ENCODE results near the gene RNASEH2A.

The RNASEH2A gene
- 0 to 0.18 (median 0.15) reads per million in 4 experiments for total RNA-seq

GRCh38 chr19:12806242-12807081, at the start of gene RNASEH2A:
Gene RNASEH2A (plus strand): TSS chr19:12806584. CDS start chr19:12806674, 90 bp downstream.
- peak; percentile 72 for DNase-seq

GRCh38 chr19:12757544-12758274, 48.7 kb upstream of the RNASEH2A start:
- DNase-seq, result peak; percentile 40

GRCh38 chr19:12759686-12760085, 46.7 kb upstream of the RNASEH2A start:
- no peak for DNase-seq

GRCh38 chr19:12763100-12763499, 43.3 kb upstream of the RNASEH2A start:
- DNase-seq, result no peak

- DNase-seq, result no peak
These were observed 41.7 kb upstream of the RNASEH2A start for GRCh38 chr19:12764698-12765097.

- peak; percentile 73 for DNase-seq
These were observed 40.3 kb upstream of the RNASEH2A start for GRCh38 chr19:12766051-12766521.

GRCh38 chr19:12767150-12767549, 39.2 kb upstream of the RNASEH2A start:
- no peak for DNase-seq

GRCh38 chr19:12767666-12768065, 38.7 kb upstream of the RNASEH2A start:
- no peak for DNase-seq

GRCh38 chr19:12769689-12770088, 36.7 kb upstream of the RNASEH2A start:
- peak; percentile 24 for DNase-seq

GRCh38 chr19:12770922-12771321, 35.5 kb upstream of the RNASEH2A start:
- DNase-seq, result no peak

GRCh38 chr19:12772323-12772722, 34.1 kb upstream of the RNASEH2A start:
- no peak for DNase-seq

GRCh38 chr19:12773571-12773970, 32.8 kb upstream of the RNASEH2A start:
- no peak for DNase-seq

- peak; percentile 32 for DNase-seq
These were observed 31.5 kb upstream of the RNASEH2A start, which contains the start of gene HOOK2 for GRCh38 chr19:12774588-12775555. Gene HOOK2 (minus strand): TSS chr19:12775552. CDS start chr19:12775449, 103 bp downstream.

- peak; percentile 71 for DNase-seq
These were observed 29.0 kb upstream of the RNASEH2A start for GRCh38 chr19:12777217-12778016.

GRCh38 chr19:12778017-12778904, 28.1 kb upstream of the RNASEH2A start:
- DNase-seq, result peak; percentile 31

- DNase-seq, result no peak
These were observed 27.6 kb upstream of the RNASEH2A start for GRCh38 chr19:12778905-12779161.

- no peak for DNase-seq
These were observed 27.0 kb upstream of the RNASEH2A start for GRCh38 chr19:12779162-12779993.

- no peak for DNase-seq
These were observed 24.3 kb upstream of the RNASEH2A start for GRCh38 chr19:12782174-12782423.

GRCh38 chr19:12782424-12783290, 23.7 kb upstream of the RNASEH2A start:
- peak; percentile 95 for DNase-seq

Measured in effector CD8-positive, alpha-beta T cell (primary cell).